ENCODE data around the gene PCDHGC4.

Gene PCDHGC4

DNA sequence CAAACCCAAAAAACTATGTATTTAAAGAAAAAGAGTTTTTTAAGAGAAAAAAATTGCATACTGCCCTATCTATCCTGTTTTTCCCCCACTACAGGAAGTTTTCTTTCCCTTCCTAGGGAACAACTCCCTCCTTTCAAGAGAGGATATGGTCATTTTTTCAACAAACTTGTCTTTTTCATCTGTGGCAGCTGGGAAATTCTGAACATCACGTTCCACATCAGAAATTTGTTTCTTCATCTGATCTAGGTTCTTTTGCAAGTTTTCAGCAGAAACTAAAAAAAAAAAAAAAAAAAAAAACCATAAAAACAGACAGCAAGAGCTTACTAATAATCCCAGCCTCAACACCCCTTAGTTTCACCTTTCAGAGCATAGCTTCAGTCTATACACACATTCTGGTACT, 42.6 kb downstream of the PCDHGC4 start:
- TF ChIP-seq ESRRG (CRISPR knock-in tag; IDR thresholded peaks at IDR 0.05) (no peak), ZC3H10 (CRISPR knock-in tag; IDR thresholded peaks at IDR 0.05) (no peak), RARB (CRISPR knock-in tag; IDR thresholded peaks at IDR 0.05) (no peak), PPARA (CRISPR knock-in tag; IDR thresholded peaks at IDR 0.05; ENCODE audit: borderline replicate concordance) (no peak), GLIS3 (CRISPR knock-in tag; IDR thresholded peaks at IDR 0.05) (no peak), ZNF8 (CRISPR knock-in tag; IDR thresholded peaks at IDR 0.05) (no peak), BACH2 (CRISPR knock-in tag; IDR thresholded peaks at IDR 0.05; ENCODE audit: borderline replicate concordance) (no peak), TOX (CRISPR knock-in tag; IDR thresholded peaks at IDR 0.05; ENCODE audit: borderline replicate concordance) (no peak), ZFP30 (CRISPR knock-in tag; IDR thresholded peaks at IDR 0.05) (no peak), ARNTL (CRISPR knock-in tag; IDR thresholded peaks at IDR 0.05; ENCODE audit: borderline replicate concordance, low read depth) (no peak), ZFP3 (CRISPR knock-in tag; IDR thresholded peaks at IDR 0.05) (no peak)
- TF ChIP-seq, protein P1, sequence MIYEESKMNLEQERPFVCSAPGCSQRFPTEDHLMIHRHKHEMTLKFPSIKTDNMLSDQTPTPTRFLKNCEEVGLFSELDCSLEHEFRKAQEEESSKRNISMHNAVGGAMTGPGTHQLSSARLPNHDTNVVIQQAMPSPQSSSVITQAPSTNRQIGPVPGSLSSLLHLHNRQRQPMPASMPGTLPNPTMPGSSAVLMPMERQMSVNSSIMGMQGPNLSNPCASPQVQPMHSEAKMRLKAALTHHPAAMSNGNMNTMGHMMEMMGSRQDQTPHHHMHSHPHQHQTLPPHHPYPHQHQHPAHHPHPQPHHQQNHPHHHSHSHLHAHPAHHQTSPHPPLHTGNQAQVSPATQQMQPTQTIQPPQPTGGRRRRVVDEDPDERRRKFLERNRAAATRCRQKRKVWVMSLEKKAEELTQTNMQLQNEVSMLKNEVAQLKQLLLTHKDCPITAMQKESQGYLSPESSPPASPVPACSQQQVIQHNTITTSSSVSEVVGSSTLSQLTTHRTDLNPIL (CRISPR knock-in tag; IDR thresholded peaks at IDR 0.05; ENCODE audit: low read depth), result no peak
- TF ChIP-seq, protein P2, sequence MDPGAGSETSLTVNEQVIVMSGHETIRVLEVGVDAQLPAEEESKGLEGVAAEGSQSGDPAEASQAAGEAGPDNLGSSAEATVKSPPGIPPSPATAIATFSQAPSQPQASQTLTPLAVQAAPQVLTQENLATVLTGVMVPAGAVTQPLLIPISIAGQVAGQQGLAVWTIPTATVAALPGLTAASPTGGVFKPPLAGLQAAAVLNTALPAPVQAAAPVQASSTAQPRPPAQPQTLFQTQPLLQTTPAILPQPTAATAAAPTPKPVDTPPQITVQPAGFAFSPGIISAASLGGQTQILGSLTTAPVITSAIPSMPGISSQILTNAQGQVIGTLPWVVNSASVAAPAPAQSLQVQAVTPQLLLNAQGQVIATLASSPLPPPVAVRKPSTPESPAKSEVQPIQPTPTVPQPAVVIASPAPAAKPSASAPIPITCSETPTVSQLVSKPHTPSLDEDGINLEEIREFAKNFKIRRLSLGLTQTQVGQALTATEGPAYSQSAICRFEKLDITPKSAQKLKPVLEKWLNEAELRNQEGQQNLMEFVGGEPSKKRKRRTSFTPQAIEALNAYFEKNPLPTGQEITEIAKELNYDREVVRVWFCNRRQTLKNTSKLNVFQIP (CRISPR knock-in tag; IDR thresholded peaks at IDR 0.05; ENCODE audit: borderline replicate concordance, low read depth), result no peak
- TF ChIP-seq, protein P3, sequence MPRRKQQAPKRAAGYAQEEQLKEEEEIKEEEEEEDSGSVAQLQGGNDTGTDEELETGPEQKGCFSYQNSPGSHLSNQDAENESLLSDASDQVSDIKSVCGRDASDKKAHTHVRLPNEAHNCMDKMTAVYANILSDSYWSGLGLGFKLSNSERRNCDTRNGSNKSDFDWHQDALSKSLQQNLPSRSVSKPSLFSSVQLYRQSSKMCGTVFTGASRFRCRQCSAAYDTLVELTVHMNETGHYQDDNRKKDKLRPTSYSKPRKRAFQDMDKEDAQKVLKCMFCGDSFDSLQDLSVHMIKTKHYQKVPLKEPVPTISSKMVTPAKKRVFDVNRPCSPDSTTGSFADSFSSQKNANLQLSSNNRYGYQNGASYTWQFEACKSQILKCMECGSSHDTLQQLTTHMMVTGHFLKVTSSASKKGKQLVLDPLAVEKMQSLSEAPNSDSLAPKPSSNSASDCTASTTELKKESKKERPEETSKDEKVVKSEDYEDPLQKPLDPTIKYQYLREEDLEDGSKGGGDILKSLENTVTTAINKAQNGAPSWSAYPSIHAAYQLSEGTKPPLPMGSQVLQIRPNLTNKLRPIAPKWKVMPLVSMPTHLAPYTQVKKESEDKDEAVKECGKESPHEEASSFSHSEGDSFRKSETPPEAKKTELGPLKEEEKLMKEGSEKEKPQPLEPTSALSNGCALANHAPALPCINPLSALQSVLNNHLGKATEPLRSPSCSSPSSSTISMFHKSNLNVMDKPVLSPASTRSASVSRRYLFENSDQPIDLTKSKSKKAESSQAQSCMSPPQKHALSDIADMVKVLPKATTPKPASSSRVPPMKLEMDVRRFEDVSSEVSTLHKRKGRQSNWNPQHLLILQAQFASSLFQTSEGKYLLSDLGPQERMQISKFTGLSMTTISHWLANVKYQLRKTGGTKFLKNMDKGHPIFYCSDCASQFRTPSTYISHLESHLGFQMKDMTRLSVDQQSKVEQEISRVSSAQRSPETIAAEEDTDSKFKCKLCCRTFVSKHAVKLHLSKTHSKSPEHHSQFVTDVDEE (CRISPR knock-in tag; IDR thresholded peaks at IDR 0.05), result no peak
- ATAC-seq, result no peak

DNA sequence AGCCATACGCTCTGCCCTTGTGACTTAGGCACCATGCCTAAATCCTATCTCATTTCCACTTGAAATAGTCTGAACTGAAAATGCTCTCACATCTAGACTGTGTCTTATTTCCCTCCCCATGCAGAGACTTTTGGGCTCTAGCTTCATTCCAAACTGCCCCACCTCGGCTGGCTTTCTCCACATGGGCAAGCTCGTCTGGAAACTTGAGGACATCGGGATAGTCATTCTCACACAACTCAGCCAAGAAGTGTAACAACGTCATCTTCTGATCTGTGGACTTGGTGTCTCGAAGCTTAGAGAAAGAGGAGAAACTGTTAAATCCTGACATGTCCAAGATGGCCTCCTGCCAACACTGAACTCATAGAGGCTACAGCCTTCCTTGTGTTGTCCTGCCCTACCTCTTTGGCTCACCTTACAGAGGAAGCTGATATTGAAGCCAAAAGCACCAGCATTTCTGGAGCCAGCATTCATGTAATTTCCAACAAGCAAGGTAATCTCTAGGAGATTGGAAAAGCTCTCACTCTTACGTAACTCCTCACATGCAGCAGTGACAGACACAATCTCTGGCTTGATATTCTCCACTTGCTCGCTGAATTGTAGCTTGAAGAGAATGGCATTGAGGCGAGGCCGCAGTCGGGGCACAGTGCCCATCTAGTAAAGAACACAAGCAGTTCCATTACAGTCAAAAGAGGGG, 43.6 kb downstream of the PCDHGC4 start:
- ATAC-seq, result no peak
- TF ChIP-seq ZFP30 (CRISPR knock-in tag; IDR thresholded peaks at IDR 0.05) (no peak), ZC3H10 (CRISPR knock-in tag; IDR thresholded peaks at IDR 0.05) (no peak), ZNF565 (CRISPR knock-in tag; conservative IDR thresholded peaks at IDR 0.05; ENCODE audit: low read depth) (no peak), ZNF8 (CRISPR knock-in tag; IDR thresholded peaks at IDR 0.05) (no peak), ISL1 (CRISPR knock-in tag; IDR thresholded peaks at IDR 0.05) (no peak), RARB (CRISPR knock-in tag; IDR thresholded peaks at IDR 0.05) (no peak), GLIS3 (CRISPR knock-in tag; IDR thresholded peaks at IDR 0.05) (no peak), PPARA (CRISPR knock-in tag; IDR thresholded peaks at IDR 0.05; ENCODE audit: borderline replicate concordance) (no peak), TOX (CRISPR knock-in tag; IDR thresholded peaks at IDR 0.05; ENCODE audit: borderline replicate concordance) (no peak), ZNF70 (CRISPR knock-in tag; IDR thresholded peaks at IDR 0.05) (no peak)
- TF ChIP-seq, protein P1 (CRISPR knock-in tag; IDR thresholded peaks at IDR 0.05; ENCODE audit: low read depth), result no peak
- TF ChIP-seq, protein P2 (CRISPR knock-in tag; IDR thresholded peaks at IDR 0.05; ENCODE audit: borderline replicate concordance, low read depth), result no peak
- TF ChIP-seq, protein P3 (CRISPR knock-in tag; IDR thresholded peaks at IDR 0.05), result no peak
- TF ChIP-seq, protein P4, sequence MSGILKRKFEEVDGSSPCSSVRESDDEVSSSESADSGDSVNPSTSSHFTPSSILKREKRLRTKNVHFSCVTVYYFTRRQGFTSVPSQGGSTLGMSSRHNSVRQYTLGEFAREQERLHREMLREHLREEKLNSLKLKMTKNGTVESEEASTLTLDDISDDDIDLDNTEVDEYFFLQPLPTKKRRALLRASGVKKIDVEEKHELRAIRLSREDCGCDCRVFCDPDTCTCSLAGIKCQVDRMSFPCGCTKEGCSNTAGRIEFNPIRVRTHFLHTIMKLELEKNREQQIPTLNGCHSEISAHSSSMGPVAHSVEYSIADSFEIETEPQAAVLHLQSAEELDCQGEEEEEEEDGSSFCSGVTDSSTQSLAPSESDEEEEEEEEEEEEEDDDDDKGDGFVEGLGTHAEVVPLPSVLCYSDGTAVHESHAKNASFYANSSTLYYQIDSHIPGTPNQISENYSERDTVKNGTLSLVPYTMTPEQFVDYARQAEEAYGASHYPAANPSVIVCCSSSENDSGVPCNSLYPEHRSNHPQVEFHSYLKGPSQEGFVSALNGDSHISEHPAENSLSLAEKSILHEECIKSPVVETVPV (CRISPR knock-in tag; IDR thresholded peaks at IDR 0.05), result no peak

Measured in SK-N-SH treated with all-trans-retinoic acid at 6 μM for 48 hours (cell line).